ENCODE results near the gene STXBP4. TPM values are rescaled to one million over a fixed set of nuclear protein-coding genes. Genes with fewer than 3 reads are reported as not detected.
A peak's percentile ranks its signal among the peaks of the same experiment; 100 is the strongest.

Gene STXBP4
- total and polyA plus RNA-seq, 3 experiments from 2014 or later: 2.8 to 7.5 (median 6.9) TPM

GRCh38 chr17:55190748-55191147 lies 222.2 kb downstream of the STXBP4 start:
- H3K36me3 Mint-ChIP-seq: peaks cover 0 to 1% (median 0%) of the 10 kb centered on the region in 3 donors
- H3K27me3 Mint-ChIP-seq: peaks cover 3 to 5% of the 10 kb centered on the region in 2 donors
- H3K27ac ChIP-seq (ENCODE audit: low read depth, low read length): no peak overlapping the region

DNA sequence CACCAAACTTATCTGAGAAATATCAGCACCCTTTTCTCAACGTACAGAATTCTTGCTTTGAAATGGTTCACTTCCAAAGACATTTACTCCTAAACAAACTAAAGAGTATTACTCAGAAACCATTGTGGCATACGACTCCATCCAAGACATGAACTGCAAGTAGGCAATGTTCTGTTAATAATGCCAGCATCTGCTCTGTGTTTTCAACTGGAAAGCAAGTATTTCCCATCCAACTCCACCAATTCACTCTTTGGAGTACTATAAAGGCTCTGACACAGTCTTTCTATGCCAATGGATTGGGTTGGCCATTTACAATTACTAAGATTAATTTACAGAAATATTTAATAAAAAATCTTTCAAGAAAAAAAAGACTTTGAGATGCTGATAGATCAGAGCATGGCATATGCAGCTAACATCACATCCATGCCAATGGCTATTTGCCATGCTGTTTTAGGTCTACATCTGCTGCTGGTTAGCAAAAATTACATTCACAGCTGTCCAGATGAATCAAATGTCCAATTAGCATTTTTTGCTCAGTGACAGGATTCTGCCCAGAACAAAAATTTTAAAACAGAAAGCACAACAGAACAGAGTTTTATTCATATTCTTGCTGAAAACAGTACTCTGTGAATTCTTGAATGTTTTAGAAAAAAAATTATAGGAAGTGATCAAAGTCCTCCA lies 230.3 kb downstream of the STXBP4 start:
- no peaks in the 10 kb centered on the region for H3K4me1 ChIP-seq (ENCODE audit: insufficient read depth, low read length)
- no peaks in the 10 kb centered on the region for H3K4me1 Mint-ChIP-seq

More at GRCh38 chr17:55190748-55191147, 222.2 kb downstream of the STXBP4 start:
- no peak overlapping the region for H3K4me3 Mint-ChIP-seq
- H3K27ac Mint-ChIP-seq: no peak overlapping the region
- Histone ChIP-seq H3K36me3 (ENCODE audit: insufficient read depth, low read length) (no peaks in the 10 kb centered on the region), H3K27me3 (ENCODE audit: insufficient read depth, low read length, poor library complexity, severe bottlenecking) (no peaks in the 10 kb centered on the region), H3K4me3 (ENCODE audit: low read length) (no peak overlapping the region), H3K9me3 (ENCODE audit: low read length) (no peaks in the 10 kb centered on the region), H3K4me1 (ENCODE audit: insufficient read depth, low read length) (no peaks in the 10 kb centered on the region)
- ChIA-PET POLR2A (no interaction called here), CTCF (no interaction called here)
- no peaks in the 10 kb centered on the region for H3K4me1 Mint-ChIP-seq
- no peak for DNase-seq
- no peaks in the 10 kb centered on the region for H3K9me3 Mint-ChIP-seq

GRCh38 chr17:55200904-55201303 lies 232.3 kb downstream of the STXBP4 start:
- Mint-ChIP-seq H3K27me3 (peaks cover 3 to 15% of the 10 kb centered on the region in 2 donors), H3K4me1 (no peaks in the 10 kb centered on the region), H3K9me3 (peaks cover 0 to 6% (median 5%) of the 10 kb centered on the region in 5 donors), H3K27ac (no peak overlapping the region), H3K4me3 (no peak overlapping the region), H3K36me3 (peaks cover 0 to 3% (median 0%) of the 10 kb centered on the region in 3 donors)
- no peaks in the 10 kb centered on the region for H3K4me1 ChIP-seq (ENCODE audit: insufficient read depth, low read length)
- no peak for DNase-seq
- H3K4me3 ChIP-seq (ENCODE audit: low read length): no peak overlapping the region
- no peaks in the 10 kb centered on the region for H3K36me3 ChIP-seq (ENCODE audit: insufficient read depth, low read length)
- CTCF ChIA-PET: interaction anchor here (0.7 kb wide), 1 partner anchor 391 kb away, joined by 3 read pairs; no protein-coding TSS in a partner anchor
- no peaks in the 10 kb centered on the region for H3K9me3 ChIP-seq (ENCODE audit: low read length)
- no peaks in the 10 kb centered on the region for H3K27me3 ChIP-seq (ENCODE audit: insufficient read depth, low read length, poor library complexity, severe bottlenecking)
- POLR2A ChIA-PET: no interaction called here
- H3K27ac ChIP-seq (ENCODE audit: low read depth, low read length): no peak overlapping the region

More for the DNA sequence above, 230.3 kb downstream of the STXBP4 start:
- H3K4me3 ChIP-seq (ENCODE audit: low read length): no peak overlapping the region
- no peaks in the 10 kb centered on the region for H3K9me3 ChIP-seq (ENCODE audit: low read length)
- no peaks in the 10 kb centered on the region for H3K36me3 ChIP-seq (ENCODE audit: insufficient read depth, low read length)
- ChIA-PET POLR2A (no interaction called here), CTCF (interaction anchor here (1.3 kb wide), 1 partner anchor 13 kb away, joined by 3 read pairs; no protein-coding TSS in a partner anchor)
- H3K27ac Mint-ChIP-seq: no peak overlapping the region
- no peak overlapping the region for H3K4me3 Mint-ChIP-seq
- H3K27me3 ChIP-seq (ENCODE audit: insufficient read depth, low read length, poor library complexity, severe bottlenecking): no peaks in the 10 kb centered on the region
- no peak overlapping the region for H3K27ac ChIP-seq (ENCODE audit: low read depth, low read length)
- H3K9me3 Mint-ChIP-seq: peaks cover 0 to 2% (median 0%) of the 10 kb centered on the region in 5 donors
- no peak for DNase-seq
- no peaks in the 10 kb centered on the region for H3K36me3 Mint-ChIP-seq
- H3K27me3 Mint-ChIP-seq: peaks cover 4 to 15% of the 10 kb centered on the region in 2 donors

GRCh38 chr17:55201308-55201932 lies 232.9 kb downstream of the STXBP4 start:
- no peaks in the 10 kb centered on the region for H3K36me3 ChIP-seq (ENCODE audit: insufficient read depth, low read length)
- POLR2A ChIA-PET: no interaction called here
- DNase-seq: no peak
- no peak overlapping the region for H3K27ac Mint-ChIP-seq
- H3K4me1 Mint-ChIP-seq: no peaks in the 10 kb centered on the region
- H3K4me3 ChIP-seq (ENCODE audit: low read length): no peak overlapping the region
- H3K4me3 Mint-ChIP-seq: no peak overlapping the region
- no peaks in the 10 kb centered on the region for H3K9me3 ChIP-seq (ENCODE audit: low read length)
- CTCF ChIA-PET: interaction anchor here (0.7 kb wide), 1 partner anchor 391 kb away, joined by 3 read pairs; no protein-coding TSS in a partner anchor
- H3K9me3 Mint-ChIP-seq: peaks cover 0 to 6% (median 5%) of the 10 kb centered on the region in 5 donors
- H3K27ac ChIP-seq (ENCODE audit: low read depth, low read length): no peak overlapping the region
- H3K4me1 ChIP-seq (ENCODE audit: insufficient read depth, low read length): no peaks in the 10 kb centered on the region
- peaks cover 0 to 3% (median 0%) of the 10 kb centered on the region in 3 donors for H3K36me3 Mint-ChIP-seq
- H3K27me3 Mint-ChIP-seq: peaks cover 0 to 15% of the 10 kb centered on the region in 2 donors
- H3K27me3 ChIP-seq (ENCODE audit: insufficient read depth, low read length, poor library complexity, severe bottlenecking): no peaks in the 10 kb centered on the region

DNA sequence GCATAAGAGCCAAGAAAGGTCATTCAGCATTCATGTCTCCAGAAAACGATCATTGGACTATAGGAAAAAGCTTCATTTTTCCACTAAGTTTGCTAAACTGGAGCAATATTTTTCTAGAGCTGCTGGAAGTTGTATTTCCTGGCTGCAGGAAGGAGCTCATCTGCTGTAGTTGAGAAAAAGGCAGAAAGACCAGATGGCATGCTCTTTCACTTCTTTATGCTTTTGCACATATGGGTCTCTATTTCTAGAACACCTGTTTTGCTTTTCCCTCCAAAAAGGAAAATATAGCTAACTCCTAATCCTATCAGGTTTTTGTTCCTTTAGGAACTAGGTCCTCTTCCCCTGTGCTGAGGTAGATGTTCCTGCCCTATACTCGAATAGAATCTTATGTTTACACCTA lies 234.3 kb downstream of the STXBP4 start:
- Mint-ChIP-seq H3K27ac (no peak overlapping the region), H3K4me3 (no peak overlapping the region), H3K4me1 (no peaks in the 10 kb centered on the region), H3K27me3 (peaks cover 0 to 11% of the 10 kb centered on the region in 2 donors), H3K9me3 (peaks cover 0 to 6% (median 5%) of the 10 kb centered on the region in 5 donors), H3K36me3 (peaks cover 0 to 3% (median 0%) of the 10 kb centered on the region in 3 donors)
- POLR2A ChIA-PET: no interaction called here
- H3K27ac ChIP-seq (ENCODE audit: low read depth, low read length): no peak overlapping the region
- H3K4me3 ChIP-seq (ENCODE audit: low read length): no peak overlapping the region
- no peaks in the 10 kb centered on the region for H3K9me3 ChIP-seq (ENCODE audit: low read length)
- DNase-seq: no peak
- no peaks in the 10 kb centered on the region for H3K36me3 ChIP-seq (ENCODE audit: insufficient read depth, low read length)
- CTCF ChIA-PET: no interaction called here
- H3K4me1 ChIP-seq (ENCODE audit: insufficient read depth, low read length): no peaks in the 10 kb centered on the region
- no peaks in the 10 kb centered on the region for H3K27me3 ChIP-seq (ENCODE audit: insufficient read depth, low read length, poor library complexity, severe bottlenecking)

- Histone ChIP-seq H3K27ac (ENCODE audit: low read depth, low read length) (no peak overlapping the region), H3K4me1 (ENCODE audit: insufficient read depth, low read length) (no peaks in the 10 kb centered on the region), H3K27me3 (ENCODE audit: insufficient read depth, low read length, poor library complexity, severe bottlenecking) (no peaks in the 10 kb centered on the region), H3K9me3 (ENCODE audit: low read length) (no peaks in the 10 kb centered on the region), H3K36me3 (ENCODE audit: insufficient read depth, low read length) (no peaks in the 10 kb centered on the region), H3K4me3 (ENCODE audit: low read length) (no peak overlapping the region)
- Mint-ChIP-seq H3K9me3 (peaks cover 0 to 6% (median 5%) of the 10 kb centered on the region in 5 donors), H3K36me3 (peaks cover 0 to 3% (median 0%) of the 10 kb centered on the region in 3 donors), H3K27me3 (peaks cover 0 to under 1% of the 10 kb centered on the region in 2 donors), H3K4me3 (no peak overlapping the region), H3K27ac (peak overlapping the region in 2 of 8 donors; percentile 19 to 75), H3K4me1 (peaks cover 0 to 2% (median 0%) of the 10 kb centered on the region in 3 donors)
- ChIA-PET CTCF (no interaction called here), POLR2A (no interaction called here)
- no peak for DNase-seq
Observed at GRCh38 chr17:55208078-55208812, 239.7 kb downstream of the STXBP4 start.

- ChIA-PET CTCF (interaction anchor here (1.2 to 1.3 kb wide), 2 partner anchors 55 to 86 kb away, joined by 3 to 4 read pairs; no protein-coding TSS in a partner anchor), POLR2A (no interaction called here)
- Mint-ChIP-seq H3K4me1 (peaks cover 0 to 2% (median 0%) of the 10 kb centered on the region in 3 donors), H3K27me3 (peaks cover 0 to 3% of the 10 kb centered on the region in 2 donors), H3K9me3 (no peaks in the 10 kb centered on the region), H3K27ac (no peak overlapping the region), H3K4me3 (no peak overlapping the region), H3K36me3 (no peaks in the 10 kb centered on the region)
- Histone ChIP-seq H3K4me3 (ENCODE audit: low read length) (no peak overlapping the region), H3K27ac (ENCODE audit: low read depth, low read length) (no peak overlapping the region), H3K9me3 (ENCODE audit: low read length) (no peaks in the 10 kb centered on the region), H3K27me3 (ENCODE audit: insufficient read depth, low read length, poor library complexity, severe bottlenecking) (no peaks in the 10 kb centered on the region), H3K4me1 (ENCODE audit: insufficient read depth, low read length) (no peaks in the 10 kb centered on the region), H3K36me3 (ENCODE audit: insufficient read depth, low read length) (no peaks in the 10 kb centered on the region)
- DNase-seq: no peak
Observed at GRCh38 chr17:55210292-55210691, 241.7 kb downstream of the STXBP4 start.
